Transverse colon (tissue), 3 donors: ENCODE data around the gene BCAM.

Source experiments
- EP300 ChIP-seq: sonication (generic); formaldehyde crosslinking; IDR thresholded peaks from one replicate; pipeline ENCODE4 v1.6.1; 2017; ENCODE audit warnings: antibody characterized with exemption, low read depth
- POLR2A ChIP-seq: fragments of 450-650 bp; IDR thresholded peaks from one replicate; pipeline ENCODE4 v1.6.1; 2016; ENCODE audit warnings: antibody characterized with exemption, mild to moderate bottlenecking, moderate library complexity
- TF ChIP-seq, protein P1 (sequence below), 5 experiments: fragments of 200-600 bp in 3 of 5; fragments of 450-650 bp in 2 of 5; sonication (generic) in 3 of 5; IDR thresholded peaks; 1 replicate in 2 of 5; 2 replicates in 3 of 5; pipeline ENCODE4 v1.5.1; 2016 to 2017; ENCODE audit warnings: antibody characterized with exemption in 5 of 5, inconsistent platforms in 3 of 5, mild to moderate bottlenecking in 2 of 5, moderate library complexity in 1 of 5

DNA sequence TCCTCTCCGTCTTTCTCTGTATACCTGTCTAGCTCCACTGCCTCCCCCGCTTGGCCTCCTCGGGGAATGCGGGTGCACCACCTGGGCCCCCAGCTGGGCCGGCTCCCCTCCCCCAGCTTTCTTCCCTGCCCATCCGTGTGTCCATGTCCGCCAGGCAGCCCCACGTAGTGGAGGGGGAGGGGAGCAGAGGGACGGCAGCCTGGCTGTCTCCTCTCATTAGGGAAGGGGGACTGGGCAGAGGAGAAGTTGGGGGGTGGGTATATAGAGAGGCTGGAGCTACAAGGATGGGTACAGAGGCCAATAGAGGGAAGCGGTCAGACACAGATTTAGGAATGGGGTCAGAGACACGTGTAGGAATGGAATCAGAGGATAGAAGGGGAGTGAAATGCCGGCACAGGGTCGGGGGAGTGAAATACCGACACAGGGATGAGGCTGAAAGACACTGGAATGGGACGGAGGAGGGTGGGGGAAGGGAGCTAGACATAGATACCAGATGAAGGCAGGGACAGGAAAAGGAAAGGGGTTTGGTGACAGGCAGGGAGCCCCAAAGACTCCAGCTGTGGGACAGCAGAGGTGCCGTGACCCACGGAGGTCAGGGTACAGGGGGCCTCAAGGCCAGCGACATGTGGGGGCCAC, 40.0 kb downstream of the BCAM start:
- TF ChIP-seq, protein P1, sequence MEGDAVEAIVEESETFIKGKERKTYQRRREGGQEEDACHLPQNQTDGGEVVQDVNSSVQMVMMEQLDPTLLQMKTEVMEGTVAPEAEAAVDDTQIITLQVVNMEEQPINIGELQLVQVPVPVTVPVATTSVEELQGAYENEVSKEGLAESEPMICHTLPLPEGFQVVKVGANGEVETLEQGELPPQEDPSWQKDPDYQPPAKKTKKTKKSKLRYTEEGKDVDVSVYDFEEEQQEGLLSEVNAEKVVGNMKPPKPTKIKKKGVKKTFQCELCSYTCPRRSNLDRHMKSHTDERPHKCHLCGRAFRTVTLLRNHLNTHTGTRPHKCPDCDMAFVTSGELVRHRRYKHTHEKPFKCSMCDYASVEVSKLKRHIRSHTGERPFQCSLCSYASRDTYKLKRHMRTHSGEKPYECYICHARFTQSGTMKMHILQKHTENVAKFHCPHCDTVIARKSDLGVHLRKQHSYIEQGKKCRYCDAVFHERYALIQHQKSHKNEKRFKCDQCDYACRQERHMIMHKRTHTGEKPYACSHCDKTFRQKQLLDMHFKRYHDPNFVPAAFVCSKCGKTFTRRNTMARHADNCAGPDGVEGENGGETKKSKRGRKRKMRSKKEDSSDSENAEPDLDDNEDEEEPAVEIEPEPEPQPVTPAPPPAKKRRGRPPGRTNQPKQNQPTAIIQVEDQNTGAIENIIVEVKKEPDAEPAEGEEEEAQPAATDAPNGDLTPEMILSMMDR (IDR thresholded peaks at IDR 0.05) = no peak
- TF ChIP-seq POLR2A = no peak
- TF ChIP-seq EP300 = no peak
